Panc1 (cell line): ENCODE results near the gene SVIL. TPM values are rescaled to one million over a fixed set of nuclear protein-coding genes. Genes with fewer than 3 reads are reported as not detected.
"Not testable (repeated sequence)": the region's sequence is repeated elsewhere in the genome, so short reads cannot be mapped to it uniquely, and the experiment has no call there.

Source experiments
- ATAC-seq: fragments of 200-7000 bp; cut with Tn5 transposase; 2 replicates; pipeline ENCODE4 v1.9.1; 2020; ENCODE audit warnings: mild to moderate bottlenecking, moderate library complexity
- BruUV-seq: library from RNA; stranded (reverse); fragments of 400-500 nt; replicated peaks from 2 replicates; lab custom pipeline; 2021; lab: Mats Ljungman, UMichigan
- CTCF ChIA-PET: fragments of 300-600 bp; sonication (Branson Sonifier 250); formaldehyde crosslinking; loops from one replicate; lab custom pipeline; 2022; ENCODE audit warnings: antibody characterized with exemption; lab: Charles Lee
- POLR2A ChIA-PET: fragments of 300-600 bp; sonication (Branson Sonifier 250); formaldehyde crosslinking; loops from one replicate; lab custom pipeline; 2022; ENCODE audit warnings: antibody characterized with exemption; lab: Charles Lee
- DNase-seq: peaks from one replicate; pipeline ENCODE4 v3.0.0-alpha.2; 2010; ENCODE audit warnings: low read depth, low spot score
- H3K27ac ChIP-seq: 2 replicates; pipeline ENCODE4 v1.5.1; 2011; ENCODE audit warnings: mild to moderate bottlenecking, low read length, inconsistent platforms
- H3K27me3 ChIP-seq: fragments of 200-500 bp; sonication (Bioruptor generic); 2 replicates; pipeline ENCODE4 v1.6.0; 2014; ENCODE audit warnings: low read length, inconsistent platforms; ENCODE audit not compliant: control insufficient read depth, insufficient read depth
- H3K36me3 ChIP-seq: fragments of 200-500 bp; sonication (Bioruptor generic); 2 replicates; pipeline ENCODE4 v1.5.1; 2014; ENCODE audit warnings: inconsistent platforms, mild to moderate bottlenecking, low read length, moderate library complexity; ENCODE audit not compliant: control insufficient read depth, insufficient read depth
- H3K4me1 ChIP-seq: 2 replicates; pipeline ENCODE4 v1.5.1; 2011; ENCODE audit warnings: inconsistent platforms, mild to moderate bottlenecking, low read length, moderate library complexity; ENCODE audit not compliant: control insufficient read depth, insufficient read depth
- H3K4me3 ChIP-seq, 2 experiments: 2 replicates each; pipeline ENCODE4 v1.5.1; 2011 to 2012; ENCODE audit warnings: low read depth in 2 of 2, low read length in 2 of 2, mild to moderate bottlenecking in 2 of 2, inconsistent platforms in 1 of 2, moderate library complexity in 1 of 2
- H3K9me3 ChIP-seq: fragments of 200-500 bp; sonication (Bioruptor generic); 2 replicates; pipeline ENCODE4 v1.5.1; 2014; ENCODE audit warnings: low read depth, mild to moderate bottlenecking, inconsistent platforms, low read length, moderate library complexity; ENCODE audit not compliant: control insufficient read depth, insufficient read depth
- TCF7L2 ChIP-seq: IDR thresholded peaks from 2 replicates; pipeline ENCODE4 v1.6.1; 2011; ENCODE audit warnings: mild to moderate bottlenecking, low read depth, low read length, inconsistent platforms
- in situ Hi-C: cut with HindIII; loops from 2 replicates; pipeline ENCODE4 v1.10.0; 2016; ENCODE audit warnings: low sequenced_read_pairs, low pct_unique_long_range_greater_than_20kb
- intact Hi-C: fragments of 100-400 bp; cut with micrococcal nuclease; formaldehyde crosslinking; loops from one replicate; pipeline ENCODE4 v1.10.0; 2022; ENCODE audit not compliant: unreplicated experiment
- total RNA-seq: library from RNA; stranded (reverse); gene quantifications from one replicate; pipeline ENCODE4 v1.2.1, GENCODE V29; 2021; ENCODE audit not compliant: unreplicated experiment
- TF ChIP-seq, protein P1 (sequence below), 2 experiments: IDR thresholded peaks; 2 replicates each; pipeline ENCODE4 v1.6.1; 2011 to 2012; ENCODE audit warnings: low read depth in 2 of 2, control low read depth in 1 of 2, low read length in 1 of 2, mild to moderate bottlenecking in 1 of 2, moderate library complexity in 1 of 2; ENCODE audit not compliant: insufficient read depth in 1 of 2
- TF ChIP-seq, protein P2 (sequence below): fragments of 450-650 bp; IDR thresholded peaks from 2 replicates; pipeline ENCODE4 v1.5.1; 2017; ENCODE audit warnings: mild to moderate bottlenecking

SVIL gene
- total RNA-seq, 1 experiment from 2014 or later = 72.8 TPM

DNA sequence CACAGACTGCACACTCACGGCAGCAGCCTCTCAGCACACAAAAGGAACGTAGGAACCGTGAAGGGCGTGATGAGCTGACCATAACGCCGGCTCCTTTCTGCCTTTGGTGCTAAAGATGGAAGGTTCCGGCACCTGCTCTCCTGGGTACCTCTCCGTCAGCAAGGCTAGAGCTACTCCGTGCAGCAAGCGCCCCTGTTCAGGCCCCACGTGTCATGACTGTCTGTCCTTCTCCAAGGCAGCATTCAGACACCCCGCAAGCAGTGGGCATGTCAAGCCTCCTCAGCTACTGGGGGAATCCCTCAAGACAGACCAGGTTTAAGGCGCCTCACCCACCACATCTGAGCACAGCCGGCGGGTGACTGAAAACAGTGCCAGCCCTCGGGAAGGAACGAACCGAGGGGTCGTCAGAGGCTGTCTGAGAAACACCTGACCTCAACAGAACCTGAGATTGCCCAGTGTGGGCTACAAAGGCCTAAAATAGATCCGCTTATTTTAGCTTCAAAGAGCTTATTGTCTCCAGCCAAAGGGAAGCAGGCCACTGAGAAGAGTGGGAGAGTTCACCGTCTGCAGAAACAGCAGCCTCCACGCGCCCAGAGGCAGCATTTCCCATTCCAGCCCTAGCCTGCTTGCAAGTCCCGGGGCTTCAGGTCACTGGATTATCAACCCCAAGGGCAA, 124.2 kb downstream of the SVIL start:
- in situ Hi-C loops, ATAC-seq, H3K27ac ChIP-seq, BruUV-seq, H3K4me3 ChIP-seq, H3K27me3 ChIP-seq, H3K4me1 ChIP-seq, POLR2A ChIA-PET, H3K9me3 ChIP-seq, H3K36me3 ChIP-seq, DNase-seq, intact Hi-C loops, CTCF ChIA-PET: not testable (repeated sequence)

DNA sequence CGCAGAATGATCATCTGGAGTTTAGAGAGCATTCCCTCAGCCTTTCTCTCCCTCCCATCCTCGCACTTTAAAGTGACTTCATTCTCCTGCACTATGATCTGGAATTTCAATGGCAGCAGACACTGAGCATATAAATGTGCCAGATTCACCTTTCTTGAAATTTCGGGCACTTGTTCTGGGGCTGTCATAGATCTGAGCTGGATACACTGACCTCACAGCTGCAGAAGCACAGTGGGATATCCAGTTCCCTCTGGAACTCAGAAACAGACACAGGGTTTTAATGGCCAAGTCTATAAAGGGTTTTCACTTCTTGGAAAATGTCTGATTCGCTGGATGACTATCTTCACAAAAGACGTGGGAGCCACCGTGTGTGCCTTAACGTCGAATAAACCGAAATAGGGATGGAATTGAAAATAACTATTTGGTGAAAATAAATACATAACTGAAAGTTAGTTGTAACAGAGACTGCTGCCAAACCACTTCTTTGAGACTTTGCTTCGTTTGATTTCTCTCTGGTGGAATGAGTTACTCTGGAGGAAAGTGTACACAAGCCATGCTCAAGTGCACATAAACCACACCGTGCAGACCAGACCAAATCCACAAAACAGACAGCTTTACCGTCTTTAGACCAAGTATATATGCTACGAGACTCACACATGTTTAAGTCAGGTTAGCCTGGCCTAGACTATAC, 126.1 kb downstream of the SVIL start:
- Histone ChIP-seq H3K9me3 (no peaks in the 10 kb centered on the region), H3K27ac (no peak overlapping the region), H3K4me3 (no peak overlapping the region), H3K4me1 (no peaks in the 10 kb centered on the region), H3K27me3 (no peaks in the 10 kb centered on the region), H3K36me3 (no peaks in the 10 kb centered on the region)
- TF ChIP-seq, protein P1, sequence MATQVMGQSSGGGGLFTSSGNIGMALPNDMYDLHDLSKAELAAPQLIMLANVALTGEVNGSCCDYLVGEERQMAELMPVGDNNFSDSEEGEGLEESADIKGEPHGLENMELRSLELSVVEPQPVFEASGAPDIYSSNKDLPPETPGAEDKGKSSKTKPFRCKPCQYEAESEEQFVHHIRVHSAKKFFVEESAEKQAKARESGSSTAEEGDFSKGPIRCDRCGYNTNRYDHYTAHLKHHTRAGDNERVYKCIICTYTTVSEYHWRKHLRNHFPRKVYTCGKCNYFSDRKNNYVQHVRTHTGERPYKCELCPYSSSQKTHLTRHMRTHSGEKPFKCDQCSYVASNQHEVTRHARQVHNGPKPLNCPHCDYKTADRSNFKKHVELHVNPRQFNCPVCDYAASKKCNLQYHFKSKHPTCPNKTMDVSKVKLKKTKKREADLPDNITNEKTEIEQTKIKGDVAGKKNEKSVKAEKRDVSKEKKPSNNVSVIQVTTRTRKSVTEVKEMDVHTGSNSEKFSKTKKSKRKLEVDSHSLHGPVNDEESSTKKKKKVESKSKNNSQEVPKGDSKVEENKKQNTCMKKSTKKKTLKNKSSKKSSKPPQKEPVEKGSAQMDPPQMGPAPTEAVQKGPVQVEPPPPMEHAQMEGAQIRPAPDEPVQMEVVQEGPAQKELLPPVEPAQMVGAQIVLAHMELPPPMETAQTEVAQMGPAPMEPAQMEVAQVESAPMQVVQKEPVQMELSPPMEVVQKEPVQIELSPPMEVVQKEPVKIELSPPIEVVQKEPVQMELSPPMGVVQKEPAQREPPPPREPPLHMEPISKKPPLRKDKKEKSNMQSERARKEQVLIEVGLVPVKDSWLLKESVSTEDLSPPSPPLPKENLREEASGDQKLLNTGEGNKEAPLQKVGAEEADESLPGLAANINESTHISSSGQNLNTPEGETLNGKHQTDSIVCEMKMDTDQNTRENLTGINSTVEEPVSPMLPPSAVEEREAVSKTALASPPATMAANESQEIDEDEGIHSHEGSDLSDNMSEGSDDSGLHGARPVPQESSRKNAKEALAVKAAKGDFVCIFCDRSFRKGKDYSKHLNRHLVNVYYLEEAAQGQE (IDR thresholded peaks at IDR 0.05; ENCODE audit: insufficient read depth in 1 of 2, low read depth in 2 of 2, low read length in 1 of 2) = no peak
- TF ChIP-seq, protein P2, sequence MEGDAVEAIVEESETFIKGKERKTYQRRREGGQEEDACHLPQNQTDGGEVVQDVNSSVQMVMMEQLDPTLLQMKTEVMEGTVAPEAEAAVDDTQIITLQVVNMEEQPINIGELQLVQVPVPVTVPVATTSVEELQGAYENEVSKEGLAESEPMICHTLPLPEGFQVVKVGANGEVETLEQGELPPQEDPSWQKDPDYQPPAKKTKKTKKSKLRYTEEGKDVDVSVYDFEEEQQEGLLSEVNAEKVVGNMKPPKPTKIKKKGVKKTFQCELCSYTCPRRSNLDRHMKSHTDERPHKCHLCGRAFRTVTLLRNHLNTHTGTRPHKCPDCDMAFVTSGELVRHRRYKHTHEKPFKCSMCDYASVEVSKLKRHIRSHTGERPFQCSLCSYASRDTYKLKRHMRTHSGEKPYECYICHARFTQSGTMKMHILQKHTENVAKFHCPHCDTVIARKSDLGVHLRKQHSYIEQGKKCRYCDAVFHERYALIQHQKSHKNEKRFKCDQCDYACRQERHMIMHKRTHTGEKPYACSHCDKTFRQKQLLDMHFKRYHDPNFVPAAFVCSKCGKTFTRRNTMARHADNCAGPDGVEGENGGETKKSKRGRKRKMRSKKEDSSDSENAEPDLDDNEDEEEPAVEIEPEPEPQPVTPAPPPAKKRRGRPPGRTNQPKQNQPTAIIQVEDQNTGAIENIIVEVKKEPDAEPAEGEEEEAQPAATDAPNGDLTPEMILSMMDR = no peak
- no peak for TF ChIP-seq TCF7L2
- DNase-seq (no peak), ATAC-seq (no peak)
- intact Hi-C loops = no loop called here
- POLR2A ChIA-PET = no interaction called here
- CTCF ChIA-PET = interaction anchor here (0.7 kb wide), 1 partner anchor 99 kb away, joined by 12 read pairs; no protein-coding TSS in a partner anchor
- no TSS peak for BruUV-seq
- in situ Hi-C loops = no loop called here

DNA sequence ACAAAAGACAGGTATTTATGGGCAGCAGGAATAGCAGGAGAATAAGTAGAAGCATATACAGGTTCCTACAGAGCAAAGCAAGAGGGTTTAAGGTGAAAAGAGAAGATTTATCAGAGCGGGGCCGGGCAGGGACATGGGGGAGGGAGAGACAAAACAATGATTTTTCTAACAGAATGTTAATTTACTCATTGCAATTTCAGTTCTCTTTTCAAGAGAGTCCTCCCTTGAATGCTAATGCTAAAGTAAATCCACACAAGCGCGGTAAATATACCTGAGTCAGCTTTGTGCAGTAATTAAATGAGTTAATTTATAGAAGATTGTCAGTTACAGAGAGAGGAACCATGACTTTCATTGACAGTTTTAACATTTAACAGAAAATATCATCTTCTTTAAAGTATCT, 127.0 kb downstream of the SVIL start:
- CTCF ChIA-PET = not testable (repeated sequence)

DNA sequence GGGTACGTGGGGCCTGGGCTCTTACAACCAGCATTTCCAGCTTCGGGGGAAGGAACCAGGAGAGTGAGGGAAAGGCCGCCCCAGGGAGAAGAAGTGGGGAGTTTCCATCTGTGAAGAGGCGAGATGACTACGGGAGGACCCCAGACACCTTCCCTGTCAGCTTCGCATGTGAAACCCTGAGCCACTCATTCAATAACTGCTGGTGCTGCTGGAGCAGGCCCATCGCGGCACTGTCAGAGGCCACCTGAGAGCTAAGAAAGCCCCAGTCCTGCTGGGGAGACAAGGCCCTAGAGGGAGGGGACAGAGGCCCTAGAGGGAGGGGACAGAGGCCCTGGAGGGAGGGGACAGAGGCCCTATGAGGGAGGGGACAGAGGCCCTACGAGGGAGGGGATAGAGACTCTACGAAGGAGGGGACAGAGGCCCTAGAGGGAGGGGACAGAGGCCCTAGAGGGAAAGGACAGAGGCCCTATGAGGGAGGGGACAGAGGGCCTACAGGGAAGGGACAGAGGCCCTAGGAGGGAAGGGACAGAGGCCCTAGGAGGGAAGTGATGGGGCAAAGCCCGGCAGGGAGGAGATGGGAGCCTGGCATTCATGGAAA, 128.3 kb downstream of the SVIL start:
- CTCF ChIA-PET, POLR2A ChIA-PET, H3K4me1 ChIP-seq, H3K4me3 ChIP-seq, DNase-seq, H3K27ac ChIP-seq, H3K27me3 ChIP-seq, intact Hi-C loops, BruUV-seq, H3K36me3 ChIP-seq, H3K9me3 ChIP-seq, in situ Hi-C loops, ATAC-seq: not testable (repeated sequence)

More for the DNA sequence above, 127.0 kb downstream of the SVIL start:
- BruUV-seq, in situ Hi-C loops, H3K4me3 ChIP-seq, ATAC-seq, H3K27ac ChIP-seq, H3K4me1 ChIP-seq, H3K36me3 ChIP-seq, DNase-seq, intact Hi-C loops, POLR2A ChIA-PET, H3K9me3 ChIP-seq, H3K27me3 ChIP-seq: not testable (repeated sequence)
